Activated CD8-positive, alpha-beta T cell treated with anti-CD3 and anti-CD28 coated beads, Interleukin-2, amount 10 ng/mL, durations not matched to agents 7 days and 5 days (primary cell): Measurements from ENCODE around the gene NCAM1. TPM values are rescaled to one million over a fixed set of nuclear protein-coding genes. Genes with fewer than 3 reads are reported as not detected.
"Not testable (repeated sequence)": the region's sequence is repeated elsewhere in the genome, so short reads cannot be mapped to it uniquely, and the experiment has no call there.

Source experiments
- ATAC-seq: fragments of 150-1000 bp; cut with Tn5 transposase; one replicate; pipeline ENCODE4 v1.10.0; 2021; ENCODE audit warnings: moderate library complexity
- CTCF ChIA-PET: fragments of 350-600 bp; sonication (Branson Sonifier 250); formaldehyde crosslinking; loops from one replicate; lab custom pipeline; 2021; ENCODE audit warnings: antibody characterized with exemption; lab: Charles Lee
- POLR2A ChIA-PET: fragments of 350-600 bp; sonication (Branson Sonifier 250); formaldehyde crosslinking; loops from one replicate; lab custom pipeline; 2021; ENCODE audit warnings: antibody characterized with exemption; lab: Charles Lee
- DNase-seq: peaks from one replicate; pipeline ENCODE4 v3.0.0-alpha.2; 2020
- H3K27ac Mint-ChIP-seq: one replicate; pipeline ENCODE4 v1.8.0; 2021; ENCODE audit warnings: mild to moderate bottlenecking, mixed read lengths
- H3K27me3 Mint-ChIP-seq: one replicate; pipeline ENCODE4 v1.8.0; 2021; ENCODE audit warnings: low read depth, mixed read lengths
- H3K36me3 Mint-ChIP-seq: one replicate; pipeline ENCODE4 v1.8.0; 2021; ENCODE audit warnings: low read depth, mixed read lengths
- H3K4me1 Mint-ChIP-seq: one replicate; pipeline ENCODE4 v1.8.0; 2021; ENCODE audit warnings: low read depth, mixed read lengths
- H3K4me3 Mint-ChIP-seq: one replicate; pipeline ENCODE4 v1.8.0; 2021; ENCODE audit warnings: mild to moderate bottlenecking, mixed read lengths
- H3K9me3 Mint-ChIP-seq: one replicate; pipeline ENCODE4 v1.8.0; 2022; ENCODE audit warnings: mixed read lengths; ENCODE audit not compliant: insufficient read depth
- total RNA-seq, 2 experiments: library from RNA; stranded (reverse); gene quantifications; one replicate each; pipeline ENCODE4 v1.2.3, GENCODE V29; 2021

The NCAM1 gene
- total RNA-seq, 2 experiments from 2014 or later = 1.4 to 1.8 TPM

DNA sequence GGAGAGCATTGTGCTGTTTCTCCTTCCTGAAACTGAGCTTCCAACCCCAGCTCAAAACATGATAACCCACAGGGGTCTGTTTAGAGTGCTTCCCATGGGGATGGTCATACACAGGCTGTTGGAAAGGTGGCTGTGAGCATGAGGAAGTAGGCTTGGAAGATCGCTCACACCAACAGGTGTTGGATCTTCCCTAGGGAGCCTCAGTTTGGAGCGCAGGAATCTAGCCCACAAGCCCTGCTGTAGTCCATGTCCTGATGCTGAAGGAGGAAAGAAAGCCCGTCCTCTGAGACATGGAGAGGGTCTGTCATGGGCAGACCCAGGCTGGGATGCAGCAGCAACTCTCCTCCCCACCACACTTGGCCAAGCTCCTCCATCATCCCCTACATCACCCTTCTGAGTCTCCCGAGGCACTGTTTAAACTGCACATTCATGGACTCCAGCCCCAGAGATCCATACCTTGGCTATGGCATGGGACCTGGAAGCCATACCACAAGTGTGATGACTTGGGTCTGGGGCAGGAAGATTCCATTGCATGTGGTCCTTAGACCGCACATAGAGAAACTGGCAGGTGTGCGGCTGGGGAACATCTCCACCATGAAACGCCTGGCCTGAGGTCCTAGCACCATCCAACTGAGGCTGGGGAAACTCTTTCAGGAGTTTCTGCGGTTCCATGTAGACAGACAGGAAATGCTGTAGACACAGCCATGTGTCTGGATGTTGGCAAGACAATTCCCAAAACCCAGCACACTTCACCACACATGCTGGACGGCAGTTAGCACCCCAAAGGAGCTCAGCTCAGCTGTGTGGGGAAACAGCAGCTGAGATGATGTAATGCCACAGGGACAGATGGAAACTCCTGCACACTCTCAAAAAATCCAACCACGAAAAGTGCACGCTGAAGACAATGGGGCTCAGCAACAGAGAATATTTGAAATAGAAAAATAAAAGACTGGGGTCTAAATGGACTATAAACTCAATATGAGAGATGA lies 325.6 kb downstream of the NCAM1 start:
- ChIA-PET CTCF (no interaction called here), POLR2A (no interaction called here)
- no peak for DNase-seq
- Mint-ChIP-seq H3K4me1 (no peaks in the 10 kb centered on the region), H3K27me3 (no peaks in the 10 kb centered on the region), H3K9me3 (no peaks in the 10 kb centered on the region), H3K36me3 (no peaks in the 10 kb centered on the region), H3K27ac (no peak overlapping the region), H3K4me3 (no peak overlapping the region)
- ATAC-seq = no peak

DNA sequence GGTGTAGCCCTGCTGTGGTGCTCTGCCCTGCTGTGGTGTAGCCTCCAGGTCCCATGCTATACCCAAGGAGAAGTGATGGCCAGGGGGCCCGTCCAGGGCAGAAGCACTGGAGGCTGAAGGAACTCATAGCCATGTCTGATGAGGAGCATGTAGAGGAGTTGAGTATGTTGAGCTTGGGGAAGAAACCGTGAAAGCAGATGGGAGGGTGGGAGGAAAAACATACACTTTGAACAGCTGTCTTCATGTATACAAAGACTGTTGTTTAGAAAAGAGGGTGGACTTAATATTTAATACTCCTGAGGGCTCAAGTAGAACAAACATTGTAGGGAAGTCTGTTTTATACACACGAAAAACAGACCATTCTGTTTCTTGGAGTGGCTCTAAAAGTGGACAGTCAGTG lies 326.6 kb downstream of the NCAM1 start:
- DNase-seq = no peak
- no peak overlapping the region for H3K27ac Mint-ChIP-seq
- ATAC-seq = no peak
- ChIA-PET POLR2A (no interaction called here), CTCF (no interaction called here)
- no peaks in the 10 kb centered on the region for H3K27me3 Mint-ChIP-seq
- H3K36me3 Mint-ChIP-seq = no peaks in the 10 kb centered on the region
- no peak overlapping the region for H3K4me3 Mint-ChIP-seq
- H3K9me3 Mint-ChIP-seq = no peaks in the 10 kb centered on the region
- no peaks in the 10 kb centered on the region for H3K4me1 Mint-ChIP-seq

DNA sequence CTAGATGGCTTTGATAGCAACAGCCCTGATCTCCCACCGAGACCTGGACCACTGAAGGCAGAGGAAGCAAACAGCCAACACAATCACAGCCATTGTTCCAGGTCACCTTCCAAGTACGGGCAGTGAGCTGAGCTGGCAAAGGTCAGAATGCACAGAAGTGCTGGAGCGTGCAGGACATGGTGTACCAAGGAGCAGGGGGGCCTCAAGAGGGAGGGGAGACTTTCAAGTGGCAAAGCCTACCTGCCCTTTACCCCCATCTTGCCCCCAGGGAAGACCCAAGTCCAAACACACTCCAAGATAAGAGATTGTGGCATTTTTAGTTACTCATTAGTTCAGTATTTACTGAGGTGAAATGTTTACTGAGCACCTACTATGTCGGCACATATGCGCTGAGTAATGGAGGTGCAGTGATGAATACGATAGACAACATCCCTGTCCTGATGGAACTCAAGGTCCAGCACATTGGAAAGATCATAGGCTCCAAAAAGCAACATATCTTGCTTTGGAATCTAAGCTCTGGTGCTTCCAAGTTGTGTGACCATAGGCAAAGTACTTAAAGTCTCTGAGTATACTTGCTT lies 327.2 kb downstream of the NCAM1 start:
- Mint-ChIP-seq H3K27me3 (no peaks in the 10 kb centered on the region), H3K27ac (no peak overlapping the region), H3K4me3 (no peak overlapping the region), H3K9me3 (no peaks in the 10 kb centered on the region), H3K4me1 (no peaks in the 10 kb centered on the region), H3K36me3 (no peaks in the 10 kb centered on the region)
- POLR2A ChIA-PET = no interaction called here
- no peak for ATAC-seq
- CTCF ChIA-PET = interaction anchor here (0.8 to 3.1 kb wide), 6 partner anchors 11 to 1006 kb away, joined by 3 to 46 read pairs (median 12); no protein-coding TSS in a partner anchor
- DNase-seq = no peak

DNA sequence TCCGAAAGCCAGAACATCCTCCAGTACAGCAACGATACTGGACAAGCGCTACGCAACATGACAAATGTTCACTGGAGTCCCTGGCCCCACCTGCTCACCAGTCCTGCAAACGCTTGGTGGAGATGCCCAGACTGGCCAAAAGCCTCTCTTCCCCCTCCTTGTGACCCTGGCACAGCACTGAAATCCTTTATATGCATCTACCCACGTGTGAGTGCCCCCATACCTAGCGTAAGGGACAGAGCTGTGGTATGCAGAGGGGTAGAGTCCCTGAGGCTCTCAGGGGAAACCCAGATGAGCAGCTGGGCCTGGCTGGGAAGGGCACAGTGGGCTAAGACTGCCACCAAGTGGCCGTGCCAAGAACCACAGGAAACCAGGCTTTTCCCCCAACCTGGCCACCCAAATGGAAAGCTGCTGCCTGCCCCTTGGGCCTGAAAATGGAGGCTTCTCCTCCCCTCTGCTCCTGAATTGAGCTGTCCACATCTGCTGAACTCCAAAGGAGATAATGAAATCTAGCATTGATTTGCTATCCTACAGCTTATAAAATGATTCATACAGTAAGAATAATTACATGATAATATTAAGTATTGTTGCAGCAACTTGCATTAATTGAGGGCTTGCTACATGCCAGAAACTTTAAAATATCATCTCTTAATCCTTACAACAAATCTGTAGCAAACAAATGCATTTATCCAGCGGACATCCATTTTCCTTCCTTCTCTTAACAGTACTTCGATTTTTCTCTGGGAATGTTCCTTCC lies 328.4 kb downstream of the NCAM1 start:
- CTCF ChIA-PET = interaction anchor here (0.7 to 3.1 kb wide), 27 partner anchors 10 to 1025 kb away, joined by 3 to 46 read pairs (median 3); no protein-coding TSS in a partner anchor
- Mint-ChIP-seq H3K4me3 (no peak overlapping the region), H3K27ac (no peak overlapping the region), H3K4me1 (no peaks in the 10 kb centered on the region), H3K27me3 (peaks cover 4% of the 10 kb centered on the region), H3K9me3 (no peaks in the 10 kb centered on the region), H3K36me3 (no peaks in the 10 kb centered on the region)
- DNase-seq (peak; percentile 66), ATAC-seq (peak; percentile 91)
- POLR2A ChIA-PET = no interaction called here

DNA sequence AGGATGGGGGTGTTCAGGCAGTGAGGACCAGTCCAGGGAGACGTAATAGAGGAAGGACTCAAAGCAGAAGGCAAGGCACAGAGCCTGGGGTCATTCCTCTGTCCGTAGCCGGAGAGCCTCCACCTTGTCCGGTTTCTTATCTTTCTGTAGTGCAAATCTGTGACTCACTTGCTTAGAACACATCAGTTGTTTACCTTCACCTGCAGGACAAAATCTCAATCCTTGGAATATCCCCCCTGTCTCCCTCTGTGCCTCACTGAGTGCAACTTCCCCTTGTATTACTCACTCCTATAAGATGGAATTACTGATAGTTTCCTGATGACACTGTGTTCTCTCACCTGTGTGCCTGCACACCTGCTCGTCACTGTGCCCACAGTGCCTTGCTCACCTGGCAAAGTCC lies 332.7 kb downstream of the NCAM1 start:
- Mint-ChIP-seq H3K27ac (no peak overlapping the region), H3K36me3 (no peaks in the 10 kb centered on the region), H3K27me3 (peaks cover 7% of the 10 kb centered on the region), H3K9me3 (no peaks in the 10 kb centered on the region), H3K4me3 (no peak overlapping the region), H3K4me1 (no peaks in the 10 kb centered on the region)
- POLR2A ChIA-PET = no interaction called here
- ATAC-seq (no peak), DNase-seq (no peak)
- CTCF ChIA-PET = no interaction called here

DNA sequence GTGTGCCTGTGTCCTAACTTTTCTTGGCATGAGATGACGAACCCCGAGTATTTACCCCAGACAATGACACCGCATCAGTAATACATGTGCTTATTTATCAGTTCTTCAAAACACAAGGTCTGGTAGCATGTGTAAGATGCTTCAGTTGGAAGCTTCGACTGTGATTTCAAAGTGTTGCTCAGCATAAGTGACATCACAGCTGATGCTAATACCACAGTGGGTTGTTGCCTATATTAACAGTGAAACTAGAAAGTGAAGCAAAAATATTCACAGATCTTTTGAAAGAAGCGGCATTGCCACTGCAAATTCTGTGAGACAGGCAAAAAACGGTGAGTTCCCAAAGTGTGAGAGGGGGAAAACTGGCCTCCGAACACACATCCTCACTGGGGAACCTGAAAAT lies 334.8 kb downstream of the NCAM1 start:
- Mint-ChIP-seq H3K4me3 (no peak overlapping the region), H3K27ac (no peak overlapping the region), H3K4me1 (no peaks in the 10 kb centered on the region), H3K36me3 (no peaks in the 10 kb centered on the region), H3K27me3 (peaks cover 20% of the 10 kb centered on the region), H3K9me3 (no peaks in the 10 kb centered on the region)
- ATAC-seq = no peak
- no peak for DNase-seq
- CTCF ChIA-PET = interaction anchor here (0.9 kb wide), 1 partner anchor 708 kb away, joined by 3 read pairs; no protein-coding TSS in a partner anchor
- POLR2A ChIA-PET = no interaction called here

DNA sequence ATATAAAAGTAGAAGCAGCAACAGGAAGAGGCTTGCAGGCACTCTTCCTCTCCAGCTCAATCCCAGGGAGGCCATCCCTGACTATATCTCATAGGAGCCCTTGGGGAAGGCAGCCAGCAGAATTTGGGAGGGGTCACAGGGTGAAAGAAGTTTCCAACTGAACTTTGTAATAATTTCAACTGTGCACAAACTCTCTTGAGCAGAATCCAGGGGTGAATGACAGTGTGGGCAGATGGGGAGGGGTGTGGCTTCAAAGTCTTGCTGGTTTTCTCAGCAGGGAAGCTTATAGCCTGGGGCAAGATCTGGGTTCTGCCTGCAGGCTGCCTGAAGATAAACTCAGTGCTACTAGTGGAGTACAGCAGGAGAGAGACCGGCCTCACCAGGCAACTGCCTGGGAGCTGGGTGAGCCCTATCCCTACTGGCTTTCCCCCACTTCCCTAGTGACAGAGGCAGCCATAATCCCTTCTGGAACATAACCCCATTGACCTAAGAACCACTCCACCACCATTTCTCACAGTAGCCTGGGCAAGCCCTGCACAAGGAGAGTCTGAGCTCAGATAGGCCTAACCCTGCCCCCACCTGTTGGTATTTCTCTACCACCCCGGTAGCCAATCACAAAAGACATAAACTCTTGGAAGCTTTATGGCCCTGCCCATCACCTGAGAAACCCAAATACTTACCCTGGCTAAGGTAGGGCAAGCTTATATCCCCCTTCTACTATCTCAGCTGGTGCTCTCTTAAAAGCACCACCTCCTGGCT lies 335.4 kb downstream of the NCAM1 start:
- Mint-ChIP-seq H3K27me3 (peaks cover 23% of the 10 kb centered on the region), H3K36me3 (no peaks in the 10 kb centered on the region), H3K9me3 (no peaks in the 10 kb centered on the region), H3K4me1 (no peaks in the 10 kb centered on the region), H3K4me3 (no peak overlapping the region), H3K27ac (no peak overlapping the region)
- CTCF ChIA-PET = interaction anchor here (0.9 kb wide), 1 partner anchor 709 kb away, joined by 3 read pairs; no protein-coding TSS in a partner anchor
- POLR2A ChIA-PET = no interaction called here
- no peak for ATAC-seq
- DNase-seq = no peak

DNA sequence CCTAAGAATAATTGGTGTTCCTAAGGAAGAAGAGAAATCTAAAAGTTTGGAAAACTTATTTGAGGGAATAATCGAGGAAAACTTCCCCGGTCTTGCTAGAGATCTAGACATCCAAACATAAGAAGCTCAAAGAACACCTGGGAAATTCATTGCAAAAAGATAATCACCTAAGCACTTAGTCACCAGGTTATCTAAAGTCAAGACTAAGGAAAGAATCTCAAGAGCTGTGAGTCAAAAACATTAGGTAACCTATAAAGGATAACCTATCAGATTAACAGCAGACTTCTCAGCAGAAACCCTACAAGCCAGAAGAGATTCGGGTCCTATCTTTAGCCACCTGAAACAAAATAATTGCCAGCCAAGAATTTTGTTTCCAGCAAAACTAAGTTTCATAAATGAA lies 337.3 kb downstream of the NCAM1 start:
- CTCF ChIA-PET = interaction anchor here (0.7 to 4.2 kb wide), 2 partner anchors 9 to 15 kb away, joined by 3 to 21 read pairs; no protein-coding TSS in a partner anchor
- H3K9me3 Mint-ChIP-seq, H3K36me3 Mint-ChIP-seq: not testable (repeated sequence)

DNA sequence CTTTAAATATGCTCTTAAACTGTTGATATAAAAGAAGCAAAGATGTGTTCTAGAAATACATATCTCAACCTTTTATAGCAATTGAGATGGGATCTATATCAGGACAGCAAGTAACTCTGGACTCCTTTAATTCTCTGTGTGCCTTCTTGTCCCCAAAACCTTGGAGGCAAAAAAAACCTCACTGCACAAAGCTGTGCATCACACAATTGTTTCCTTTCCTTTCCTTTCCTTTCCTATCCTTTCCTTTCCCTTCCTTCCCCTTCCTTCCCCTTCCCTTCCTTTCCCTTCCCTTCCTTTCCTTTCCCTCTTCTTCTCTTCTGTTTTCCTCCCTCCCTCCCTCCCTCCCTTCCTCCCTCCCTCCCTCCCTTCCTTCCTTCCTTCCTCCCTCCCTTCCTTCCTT lies 343.7 kb downstream of the NCAM1 start:
- ChIA-PET POLR2A (no interaction called here), CTCF (interaction anchor here (1.0 to 4.8 kb wide), 5 partner anchors 15 to 724 kb away, joined by 3 to 27 read pairs (median 3); no protein-coding TSS in a partner anchor)
- ATAC-seq (no peak), DNase-seq (no peak)
- Mint-ChIP-seq H3K27ac (no peak overlapping the region), H3K9me3 (no peaks in the 10 kb centered on the region), H3K4me1 (no peaks in the 10 kb centered on the region), H3K36me3 (no peaks in the 10 kb centered on the region), H3K4me3 (no peak overlapping the region), H3K27me3 (peaks cover 13% of the 10 kb centered on the region)

More for the DNA sequence above, 337.3 kb downstream of the NCAM1 start:
- ATAC-seq, POLR2A ChIA-PET, H3K4me1 Mint-ChIP-seq, H3K27ac Mint-ChIP-seq, H3K4me3 Mint-ChIP-seq, DNase-seq: not testable (repeated sequence)
- peaks cover 23% of the 10 kb centered on the region for H3K27me3 Mint-ChIP-seq

DNA sequence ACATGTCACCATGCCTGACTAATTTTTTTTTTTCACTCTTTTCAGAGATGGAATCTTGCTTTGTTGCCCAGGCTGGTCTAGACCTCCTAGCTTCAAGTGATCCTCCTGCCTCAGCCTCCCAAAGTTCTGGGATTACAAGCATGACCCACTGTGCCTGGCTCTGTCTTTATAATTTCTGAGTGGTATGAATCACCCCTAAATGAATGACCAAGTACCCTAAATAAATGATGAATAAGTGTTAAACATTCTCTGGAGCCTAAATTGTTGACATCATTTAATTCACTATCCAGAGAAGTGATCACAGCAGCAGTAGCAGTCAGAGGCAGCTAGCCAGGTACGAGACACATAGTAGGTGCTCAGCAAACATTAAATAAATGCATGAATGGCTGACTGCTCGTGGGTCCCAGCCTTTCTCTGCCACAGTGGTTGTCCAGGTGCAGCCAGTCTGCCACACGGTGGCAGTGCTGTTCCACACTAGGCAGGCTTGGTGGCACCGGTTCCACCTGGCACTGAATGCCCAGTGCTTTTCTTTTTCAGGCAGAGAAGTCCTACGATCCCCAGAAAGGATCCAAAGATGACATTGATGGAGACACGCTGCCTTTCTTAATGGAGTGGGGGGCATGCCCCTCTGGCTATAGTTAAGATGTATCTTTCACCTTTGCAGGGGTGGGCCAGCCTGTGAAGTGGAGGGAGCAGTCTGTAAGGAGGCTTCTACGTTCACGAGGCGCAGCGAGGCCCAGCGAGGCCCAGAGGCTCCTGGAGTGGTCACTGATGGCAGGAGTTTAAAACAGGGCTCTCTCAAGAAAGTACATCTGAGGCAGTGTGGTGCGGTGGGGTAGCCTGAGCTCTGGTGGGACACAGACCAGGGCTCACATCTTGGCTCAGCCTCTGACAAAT lies 344.5 kb downstream of the NCAM1 start:
- ATAC-seq (peak; percentile 91), DNase-seq (peak; percentile 70)
- ChIA-PET POLR2A (no interaction called here), CTCF (interaction anchor here (0.6 to 4.8 kb wide), 9 partner anchors 16 to 717 kb away, joined by 3 to 27 read pairs (median 3); no protein-coding TSS in a partner anchor)
- H3K36me3 Mint-ChIP-seq = no peaks in the 10 kb centered on the region
- H3K4me1 Mint-ChIP-seq = no peaks in the 10 kb centered on the region
- no peaks in the 10 kb centered on the region for H3K9me3 Mint-ChIP-seq
- no peak overlapping the region for H3K27ac Mint-ChIP-seq
- peaks cover 6% of the 10 kb centered on the region for H3K27me3 Mint-ChIP-seq
- H3K4me3 Mint-ChIP-seq = no peak overlapping the region
